Measurements from ENCODE around the gene GALNT9. TPM values are rescaled to one million over a fixed set of nuclear protein-coding genes. Genes with fewer than 3 reads are reported as not detected.
"Not testable (repeated sequence)": the region's sequence is repeated elsewhere in the genome, so short reads cannot be mapped to it uniquely, and the experiment has no call there.

Gene GALNT9
- 0.08 TPM in 1 of 2 replicates, not detected in the other for total RNA-seq
- not detected for polyA plus RNA-seq (2012)

DNA sequence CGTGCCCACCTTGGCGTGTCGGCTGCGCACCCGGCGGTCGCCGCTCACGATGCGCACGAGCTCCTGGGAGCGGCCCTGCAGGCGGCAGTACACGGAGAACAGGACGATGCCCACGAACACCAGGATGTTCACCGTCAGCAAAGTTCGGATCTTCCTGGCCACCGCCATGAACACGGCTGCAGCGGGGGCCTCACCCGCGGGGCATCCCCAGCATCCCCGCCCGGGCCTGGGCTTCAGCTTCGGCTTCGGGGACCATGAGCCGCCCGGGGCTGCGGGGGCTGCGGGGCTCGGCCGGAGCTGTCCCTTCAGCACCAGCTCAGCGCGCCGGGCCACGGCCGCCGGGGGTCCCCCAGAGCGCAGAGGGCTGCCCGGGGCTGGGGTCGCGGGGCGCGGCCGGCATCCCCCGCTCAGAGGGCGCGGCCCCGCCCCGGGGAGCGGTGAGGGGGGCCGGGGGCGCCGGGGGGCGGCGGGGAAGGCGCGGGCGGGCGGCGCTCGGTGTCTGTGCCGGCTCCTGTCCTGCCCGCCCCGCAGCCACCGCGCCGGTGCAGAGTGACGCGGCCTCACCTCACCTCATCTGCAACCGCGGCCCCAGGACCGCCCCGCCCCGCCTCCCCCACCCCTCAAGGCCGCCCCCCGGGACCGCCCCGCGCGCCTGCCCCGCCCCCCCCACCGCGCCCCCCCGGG lies at the start of gene GALNT9:
Gene GALNT9, minus strand, starts transcription at position 554 of the 684 bp plus-strand sequence. Its CDS starts 386 bp downstream, at position 168.
- DNase-seq (ENCODE audit: low read depth): no peak

DNA sequence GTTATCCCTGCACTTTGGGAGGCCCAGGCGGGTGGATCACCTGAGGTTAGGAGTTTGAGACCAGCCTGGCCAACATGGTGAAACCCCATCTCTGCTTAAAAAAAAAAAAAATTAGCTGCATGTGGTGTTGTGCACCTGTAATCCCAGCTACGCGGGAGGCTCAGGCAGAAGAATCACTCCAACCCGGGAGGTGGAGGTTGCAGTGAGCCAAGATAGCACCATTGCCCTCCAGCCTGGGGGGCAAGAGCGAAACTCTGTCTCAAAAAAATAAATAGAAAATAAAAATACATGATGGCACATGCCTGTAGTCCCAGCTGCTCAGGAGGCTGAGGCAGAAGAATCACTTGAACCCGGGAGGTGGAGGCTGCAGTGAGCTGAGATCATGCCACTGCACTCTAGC lies 49.7 kb upstream of the GALNT9 start:
- DNase-seq (ENCODE audit: low read depth): not testable (repeated sequence)

DNA sequence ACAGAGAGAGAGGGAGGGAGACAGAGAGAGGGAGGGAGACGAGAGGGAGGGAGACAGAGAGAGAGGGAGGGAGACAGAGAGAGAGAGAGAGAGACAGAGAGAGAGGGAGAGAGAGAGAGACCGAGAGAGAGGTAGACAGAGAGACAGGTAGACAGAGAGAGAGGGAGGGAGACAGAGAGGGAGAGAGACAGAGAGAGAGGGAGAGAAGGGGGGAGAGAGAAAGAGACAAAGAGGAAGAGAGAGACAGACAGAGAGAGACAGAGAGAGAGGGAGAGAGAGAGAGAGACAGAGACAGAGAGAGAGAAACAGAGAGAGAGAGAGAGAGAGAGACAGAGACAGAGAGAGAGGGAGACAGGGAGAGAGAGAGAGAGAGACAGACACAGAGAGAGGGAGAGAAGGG lies 47.8 kb upstream of the GALNT9 start:
- DNase-seq (ENCODE audit: low read depth): no peak

DNA sequence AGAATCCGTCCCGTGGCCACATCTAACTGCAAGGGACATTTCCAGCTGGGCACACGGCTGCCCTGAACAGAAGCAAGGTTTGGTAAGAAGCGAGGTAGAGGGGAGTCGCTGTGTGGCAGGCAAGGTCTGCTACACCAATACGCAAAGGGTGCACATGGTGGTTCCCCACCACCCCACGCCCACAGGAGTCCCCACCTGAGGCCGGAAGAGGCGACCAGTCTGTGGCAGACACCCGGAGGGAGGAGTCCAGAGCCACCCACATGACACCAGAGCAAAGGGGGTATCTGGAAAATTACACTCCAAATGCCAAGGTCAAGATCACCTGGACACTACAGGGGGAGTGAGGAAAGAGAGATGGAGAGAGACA lies 47.1 kb upstream of the GALNT9 start:
- DNase-seq (ENCODE audit: low read depth): no peak

DNA sequence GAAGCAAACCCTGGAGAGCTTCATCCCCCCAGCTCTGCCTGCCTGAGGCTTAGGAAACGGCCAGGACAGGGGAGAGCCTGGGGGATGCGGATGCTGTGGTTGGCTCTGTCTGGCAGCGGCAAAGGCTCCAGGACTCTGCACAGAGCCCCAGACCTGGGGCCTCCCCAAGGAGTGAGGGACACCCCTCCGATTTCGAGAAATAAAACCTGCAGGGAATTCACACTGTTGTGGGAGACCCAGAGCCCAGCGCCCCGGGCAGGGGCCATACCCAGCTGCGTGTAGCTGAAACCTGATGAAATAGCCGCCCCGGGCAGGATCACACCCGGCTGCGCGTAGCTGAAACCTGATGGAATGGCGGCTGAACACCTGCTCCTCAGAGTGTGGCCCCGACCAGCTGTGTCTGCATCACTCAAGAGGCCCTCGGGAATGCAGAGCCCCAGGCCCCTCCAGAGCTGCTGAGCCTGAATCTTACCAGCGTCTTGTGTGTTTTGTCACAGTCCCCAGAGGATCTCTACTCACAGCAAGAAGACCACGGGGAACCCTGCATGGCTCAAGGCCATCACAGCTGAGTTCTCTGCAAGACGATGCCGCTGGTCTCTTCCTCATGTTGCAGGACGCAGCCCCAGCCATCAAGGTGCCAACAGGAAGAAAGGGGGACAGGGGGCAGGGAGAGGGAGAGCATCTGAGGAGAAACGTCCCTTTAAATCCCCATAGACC lies 46.5 kb upstream of the GALNT9 start:
- DNase-seq (ENCODE audit: low read depth): no peak

DNA sequence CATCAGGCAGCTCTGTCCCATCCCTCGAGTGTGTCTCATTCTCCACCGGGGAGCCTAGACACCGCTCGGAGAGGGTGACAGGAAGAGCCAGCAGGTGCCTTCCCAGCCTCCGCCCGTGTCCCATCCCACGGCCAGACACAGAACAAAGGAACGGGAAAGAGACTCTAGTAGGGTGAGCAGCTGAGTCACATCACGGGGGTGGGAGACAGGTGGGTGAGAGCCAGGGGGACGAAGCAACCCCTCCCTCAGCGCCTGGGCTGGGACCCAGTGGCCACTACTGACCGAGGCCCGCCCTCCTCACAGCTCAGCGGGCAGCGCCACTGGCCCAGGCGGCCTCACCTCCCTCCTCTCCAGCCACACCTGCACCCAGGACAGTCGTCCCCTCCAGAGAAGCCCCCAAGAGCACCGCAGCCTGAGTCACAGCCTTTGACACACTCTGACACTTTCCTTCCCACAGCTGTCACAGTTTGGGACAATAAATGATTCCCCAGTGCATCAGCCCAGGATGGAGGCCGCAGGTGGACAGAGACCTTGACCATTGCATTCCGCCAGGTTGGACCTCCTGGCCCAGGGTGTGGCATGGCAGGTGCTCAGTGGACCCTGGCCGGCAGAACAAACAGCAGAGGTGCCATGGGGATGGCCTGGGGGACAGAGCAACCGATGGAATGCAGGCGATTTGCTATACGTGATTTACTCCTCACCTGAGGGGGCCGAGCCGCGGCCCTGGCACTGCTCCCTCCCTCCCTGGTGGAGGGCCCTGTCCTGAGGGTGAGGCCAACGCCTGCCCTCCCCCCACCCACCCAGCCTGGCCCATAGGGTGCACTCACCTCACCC lies 45.4 kb upstream of the GALNT9 start:
- DNase-seq (ENCODE audit: low read depth): no peak

DNA sequence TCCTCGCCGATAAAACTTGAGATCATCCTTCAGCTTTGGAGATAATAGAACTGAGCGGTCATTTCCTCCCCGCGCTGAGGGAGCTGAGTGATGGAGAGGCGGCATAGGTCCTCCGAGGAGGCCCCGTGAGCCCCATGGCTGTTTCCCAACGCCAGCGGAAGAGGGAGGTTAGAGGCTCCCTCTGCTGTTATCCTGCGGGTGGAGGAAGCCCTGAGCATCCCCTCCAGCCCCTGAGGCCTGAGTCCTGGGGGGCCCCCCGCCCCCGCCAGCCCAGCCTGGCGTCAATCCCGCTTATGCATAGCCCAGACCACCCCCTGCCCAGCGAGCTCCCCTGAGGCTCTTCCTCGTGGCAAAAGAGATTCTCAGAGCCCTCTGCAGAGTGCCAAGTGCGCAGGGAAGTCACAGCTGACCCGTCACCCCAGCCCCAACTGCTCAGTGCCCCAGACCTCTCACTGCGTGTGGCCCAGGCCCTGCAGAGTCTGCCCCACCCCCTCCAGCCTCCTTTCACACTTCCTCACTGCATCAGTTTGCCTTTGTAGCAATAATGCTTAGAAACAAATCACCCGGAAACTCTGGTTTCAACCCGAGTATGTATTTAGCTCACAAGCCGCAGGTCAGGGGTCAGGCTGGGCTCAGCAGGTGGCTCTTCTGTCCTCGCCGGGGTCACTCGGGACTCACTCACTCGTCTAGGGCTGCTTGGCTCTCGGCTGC lies 44.7 kb upstream of the GALNT9 start:
- no peak for DNase-seq (ENCODE audit: low read depth)

DNA sequence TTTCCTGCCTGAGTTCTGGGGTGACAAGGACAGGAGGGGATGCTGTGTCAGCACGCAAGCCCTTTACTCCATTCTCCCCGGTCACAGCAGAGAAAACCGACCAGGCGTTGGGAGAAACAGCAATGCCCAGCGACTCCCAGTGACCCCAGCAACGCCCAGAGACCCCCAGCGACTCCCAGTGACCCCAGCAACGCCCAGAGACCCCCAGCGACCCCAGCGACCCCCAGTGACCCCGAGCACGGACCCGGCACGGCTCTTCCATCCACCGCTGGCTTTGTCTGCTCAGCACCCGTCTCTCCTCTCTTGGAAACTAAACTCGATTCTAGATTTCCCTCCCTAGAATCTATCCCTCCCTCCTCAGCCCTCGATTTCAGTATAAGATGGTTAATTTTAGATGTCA lies 38.5 kb upstream of the GALNT9 start:
- no peak for DNase-seq (ENCODE audit: low read depth)

DNA sequence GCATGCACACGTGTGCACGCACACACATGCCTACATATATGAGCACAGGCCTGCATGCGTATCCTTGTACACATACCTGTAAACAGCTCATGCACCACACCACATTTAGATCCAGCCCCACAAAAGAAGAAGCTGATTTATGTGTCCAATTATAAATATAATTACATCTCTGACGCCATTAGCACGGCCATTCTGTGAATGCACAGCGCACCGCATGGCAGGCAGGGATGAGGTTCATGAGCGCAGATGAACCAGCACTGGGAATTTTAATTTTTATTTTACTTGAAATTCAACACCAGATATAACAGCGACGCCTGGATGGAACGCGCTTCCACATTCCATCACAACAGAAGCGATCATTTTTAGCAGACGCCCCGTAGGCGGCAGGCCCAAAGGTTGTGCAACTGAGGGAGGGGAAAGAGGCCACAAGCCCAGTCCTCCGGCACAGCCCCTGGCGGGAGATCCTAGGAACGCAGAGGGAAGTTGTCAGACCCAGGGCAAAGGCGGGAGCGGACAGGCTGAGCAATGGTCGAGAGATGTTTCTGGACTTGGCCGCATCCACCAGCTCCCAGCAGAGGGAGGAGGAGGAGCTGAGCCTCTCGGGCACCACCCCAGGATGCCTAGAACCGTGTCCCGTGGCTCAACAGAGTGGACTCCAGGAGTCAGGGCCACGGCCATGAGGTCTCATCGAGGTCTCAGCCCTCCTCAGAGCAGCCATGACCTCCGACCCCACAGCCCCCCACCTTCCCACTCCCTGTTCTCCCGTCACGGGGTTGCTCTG lies 37.9 kb upstream of the GALNT9 start:
- DNase-seq (ENCODE audit: low read depth): no peak

DNA sequence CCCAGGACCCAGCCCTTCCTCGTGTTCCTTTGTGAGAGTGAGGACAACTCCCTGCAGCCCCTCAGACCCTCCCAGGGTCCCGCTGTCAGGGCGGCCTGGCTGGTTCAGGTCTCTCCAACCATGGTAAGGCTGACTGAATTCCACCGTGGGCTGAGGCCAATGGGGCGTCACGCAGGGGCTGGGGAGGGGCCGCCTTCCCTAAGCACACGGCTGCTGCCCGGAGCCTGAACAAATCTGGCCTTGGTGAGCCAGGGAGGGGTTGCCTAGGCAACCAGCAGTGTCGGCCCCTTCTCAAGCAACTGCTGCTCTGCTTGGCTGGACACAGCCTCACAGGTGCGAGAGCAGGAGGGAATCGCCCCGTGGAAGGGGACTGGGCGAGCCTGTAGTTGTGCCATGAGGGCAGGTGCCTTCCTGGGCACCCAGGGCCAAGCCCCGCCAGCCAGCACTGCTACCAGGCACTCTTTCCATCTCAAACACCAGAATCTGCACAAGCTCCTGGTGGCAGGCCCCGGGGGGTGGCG lies 37.0 kb upstream of the GALNT9 start:
- no peak for DNase-seq (ENCODE audit: low read depth)

DNA sequence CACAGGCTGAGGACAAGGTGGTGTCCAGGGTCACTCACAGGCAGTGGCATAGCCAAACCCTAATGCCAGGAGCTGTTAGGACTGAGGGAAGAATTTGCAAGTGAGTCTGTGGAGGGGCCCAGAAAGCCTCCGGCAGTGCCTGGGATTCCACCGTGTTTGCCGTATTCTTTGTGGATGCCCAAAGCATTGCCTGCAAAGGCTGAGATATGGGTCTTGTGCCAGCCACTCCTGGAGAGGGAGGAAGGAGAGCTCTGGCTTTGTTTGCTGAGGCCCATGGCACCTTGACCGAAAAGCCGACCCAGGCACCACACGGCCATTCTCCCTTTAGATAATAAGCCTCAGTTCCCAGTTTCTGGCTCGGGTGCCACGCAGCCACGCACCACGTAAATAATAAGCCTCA lies 35.8 kb upstream of the GALNT9 start:
- no peak for DNase-seq (ENCODE audit: low read depth)

DNA sequence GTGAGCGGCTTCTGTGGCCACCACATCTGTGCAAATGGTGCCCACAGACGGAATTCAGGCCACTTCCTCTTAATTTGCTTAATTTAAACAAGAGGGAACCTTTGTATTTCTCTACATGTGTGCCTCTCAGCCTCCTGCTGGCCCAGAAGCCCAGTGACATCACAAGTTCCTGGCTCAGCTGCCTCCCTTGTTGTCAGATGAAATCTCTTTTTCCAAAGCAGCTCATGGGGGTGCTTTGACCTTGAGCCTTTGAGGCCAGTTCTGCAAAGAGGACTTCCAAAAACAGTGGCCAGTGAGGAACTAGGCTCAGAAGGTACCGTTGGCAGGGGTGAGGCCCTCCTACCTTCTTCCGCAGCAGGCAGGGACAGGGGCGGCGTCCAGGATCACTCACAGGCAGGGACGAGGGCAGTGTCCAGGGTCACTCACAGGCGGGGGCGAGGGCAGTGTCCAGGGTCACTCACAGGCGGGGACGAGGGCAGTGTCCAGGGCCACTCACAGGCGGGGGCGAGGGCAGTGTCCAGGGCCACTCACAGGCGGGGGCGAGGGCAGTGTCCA lies 35.0 kb upstream of the GALNT9 start:
- DNase-seq (ENCODE audit: low read depth): no peak

DNA sequence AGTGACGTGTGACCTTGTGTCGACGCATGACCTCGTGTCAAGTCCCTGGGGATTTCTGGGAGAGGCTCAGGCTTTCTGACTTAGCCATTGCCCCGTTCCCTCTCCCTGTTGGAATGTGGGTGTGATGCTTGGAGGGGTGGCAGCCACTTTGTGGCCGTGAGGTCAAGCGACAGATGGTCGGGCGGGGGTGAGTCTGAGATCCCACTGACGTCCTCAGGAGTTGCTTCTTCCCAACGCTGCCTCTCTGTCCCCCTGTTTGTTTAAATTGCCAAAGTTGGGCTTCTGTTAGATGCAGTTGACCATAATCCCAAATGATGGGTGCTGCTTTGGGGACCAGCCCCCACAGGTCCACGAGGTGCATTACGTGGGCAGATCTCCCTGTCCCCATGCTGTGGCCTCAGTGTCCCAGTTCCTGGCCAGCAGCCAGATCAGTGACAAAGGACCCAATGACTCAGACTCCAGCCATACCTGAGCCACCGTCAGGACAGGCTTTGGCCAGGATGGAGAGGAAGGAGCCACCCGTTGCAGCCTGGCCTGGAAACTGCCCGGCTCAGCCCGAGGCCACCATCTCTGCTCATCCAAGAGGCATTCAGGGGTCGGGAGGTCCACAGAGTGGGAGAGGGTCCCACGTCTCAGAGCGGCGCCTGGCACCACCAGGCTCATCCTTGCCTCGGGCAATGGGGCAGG lies 34.4 kb upstream of the GALNT9 start:
- DNase-seq (ENCODE audit: low read depth): no peak

DNA sequence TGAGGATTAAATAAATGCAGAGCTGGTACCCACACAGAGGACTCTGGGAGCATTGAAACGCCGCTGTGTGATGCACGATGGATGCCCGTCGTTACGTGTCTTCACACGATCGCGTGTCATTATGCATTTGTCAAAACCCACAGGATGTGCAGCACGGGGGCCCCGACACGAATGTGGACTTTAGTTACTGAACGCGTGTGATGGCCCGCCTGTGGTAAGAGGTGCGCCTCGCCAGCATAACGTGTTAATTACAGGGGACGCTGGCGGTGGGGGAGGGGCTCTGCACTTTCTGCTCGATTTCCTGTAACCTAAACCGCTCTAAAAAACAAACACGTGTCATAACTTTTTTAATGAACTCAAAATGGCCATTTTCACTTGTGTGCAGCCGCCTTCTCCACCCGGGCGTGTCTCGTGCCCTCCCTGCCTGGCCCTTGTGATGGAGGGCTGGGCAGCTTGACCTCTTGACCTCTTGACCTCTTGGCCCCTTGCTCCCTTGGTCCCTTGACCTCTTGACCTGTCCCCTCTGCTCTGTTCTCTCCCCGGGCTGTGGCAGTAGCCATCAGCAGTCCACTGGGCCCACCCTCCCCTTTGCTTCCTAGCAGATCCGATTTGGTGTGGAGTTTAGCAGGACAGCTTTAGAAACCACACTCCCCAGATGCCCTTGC lies 33.7 kb upstream of the GALNT9 start:
- no peak for DNase-seq (ENCODE audit: low read depth)

DNA sequence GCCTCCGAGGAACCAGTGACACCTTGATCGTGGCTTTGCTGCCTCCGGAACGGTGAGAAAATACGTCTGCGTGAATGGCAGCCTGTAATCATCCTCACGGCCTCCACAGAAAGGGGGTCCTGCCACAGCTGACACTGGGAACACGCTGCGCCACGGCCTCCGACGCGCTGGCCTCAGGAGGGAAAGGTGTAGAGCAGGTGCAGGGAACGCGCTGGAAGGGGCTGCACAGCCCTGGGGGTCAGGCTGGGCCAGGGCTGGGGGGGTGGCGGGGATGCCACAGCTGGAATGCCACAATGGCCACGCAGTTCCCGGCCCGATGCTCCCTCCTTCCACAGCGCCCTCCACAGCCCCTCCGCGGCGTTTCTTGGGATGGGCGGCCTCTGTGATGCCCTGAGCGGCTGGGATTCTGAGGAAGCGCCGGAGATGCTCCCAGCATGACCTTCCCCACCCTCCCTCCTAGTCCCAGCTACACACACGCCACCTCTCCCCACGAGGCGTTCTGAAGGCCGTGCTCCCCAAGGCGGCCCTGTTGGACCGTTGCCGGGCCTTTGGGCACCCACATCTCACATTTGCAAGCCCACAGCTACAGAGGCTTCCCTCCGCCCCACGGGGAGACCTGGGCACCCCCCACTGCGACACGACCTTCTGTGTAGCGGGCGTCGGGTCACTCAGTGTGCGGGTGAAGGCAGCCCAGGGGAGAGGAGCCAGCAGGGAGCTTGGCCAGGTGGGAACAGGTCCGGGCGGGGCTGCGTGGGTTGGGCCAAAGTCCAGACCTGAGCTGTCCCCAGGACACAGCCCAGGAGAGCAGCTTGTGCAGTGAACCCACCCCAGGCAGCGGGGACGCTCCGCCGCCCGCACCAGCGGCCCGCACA lies 31.8 kb upstream of the GALNT9 start:
- no peak for DNase-seq (ENCODE audit: low read depth)

DNA sequence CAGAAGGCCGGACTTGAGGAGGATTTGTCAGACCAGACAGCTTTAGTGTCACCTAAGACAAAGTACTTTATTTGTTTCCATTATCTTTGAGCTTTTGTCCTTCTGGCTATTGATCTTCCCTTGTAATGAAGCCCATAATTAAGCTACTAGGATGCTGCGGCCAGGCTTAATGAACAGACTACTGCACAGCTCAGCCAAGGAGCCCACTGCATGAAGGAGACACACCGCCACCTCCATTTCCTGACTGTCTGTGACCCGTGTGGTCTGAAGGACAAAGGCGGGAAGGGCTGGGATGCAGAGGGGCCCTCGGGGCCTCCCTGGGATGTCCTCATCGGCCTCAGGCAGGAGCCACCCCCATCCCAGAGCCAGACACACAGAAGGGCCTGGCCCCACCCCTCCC lies 31.0 kb upstream of the GALNT9 start:
- DNase-seq (ENCODE audit: low read depth): no peak

DNA sequence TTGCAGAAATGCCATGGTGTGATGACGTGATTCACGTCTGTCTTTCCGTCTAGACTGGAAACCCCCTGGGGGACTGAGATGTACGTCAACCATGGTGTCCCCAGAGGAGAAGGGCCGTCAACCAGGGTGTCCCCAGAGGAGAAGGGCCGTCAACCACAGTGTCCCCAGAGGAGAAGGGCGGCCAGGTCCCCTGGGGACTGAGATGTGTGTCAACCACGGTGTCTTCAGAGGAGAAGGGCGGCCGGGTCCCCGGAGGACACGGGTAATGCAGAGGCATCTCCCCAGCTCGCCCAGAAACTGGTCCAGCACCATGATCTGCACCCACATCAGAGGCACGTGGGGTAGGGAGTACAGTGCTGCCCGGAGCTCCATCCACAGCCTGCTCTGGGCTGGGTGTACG lies 30.6 kb upstream of the GALNT9 start:
- DNase-seq (ENCODE audit: low read depth): no peak

DNA sequence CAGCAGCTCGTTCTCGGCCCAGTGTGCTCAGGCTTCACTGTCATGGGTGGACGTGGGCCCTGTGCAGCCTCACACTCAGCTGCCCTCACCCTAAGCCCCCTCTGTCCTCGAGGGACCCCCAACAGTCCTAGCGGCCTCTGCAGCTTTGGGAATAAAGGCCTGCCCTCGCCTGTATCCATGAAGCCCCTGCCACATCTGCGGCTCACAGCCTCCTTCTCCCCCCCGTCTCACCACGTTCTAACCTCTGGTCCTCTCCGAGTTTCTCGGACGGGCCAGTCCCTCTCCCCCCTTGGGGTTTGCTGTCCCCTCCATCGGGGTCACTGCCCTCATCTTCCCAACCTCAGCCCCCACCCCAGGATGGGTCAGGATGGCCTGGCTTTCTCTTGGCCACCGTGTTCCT lies 30.2 kb upstream of the GALNT9 start:
- no peak for DNase-seq (ENCODE audit: low read depth)
